ENCODE measurements around the gene C10orf90.

GRCh38 chr10:126684171-126684745, 13.8 kb upstream of the C10orf90 start:
- TF ChIP-seq CTCF (IDR thresholded peaks at IDR 0.05) (no peak), POLR2A (IDR thresholded peaks at IDR 0.05) (no peak)

Data from esophagus squamous epithelium (tissue), 4 donors.